ENCODE measurements around the gene FCGR3A. TPM values are rescaled to one million over a fixed set of nuclear protein-coding genes. Genes with fewer than 3 reads are reported as not detected.
"Not testable (repeated sequence)": the region's sequence is repeated elsewhere in the genome, so short reads cannot be mapped to it uniquely, and the experiment has no call there.

FCGR3A gene
- total RNA-seq, 1 experiment from 2014 or later: not detected

DNA sequence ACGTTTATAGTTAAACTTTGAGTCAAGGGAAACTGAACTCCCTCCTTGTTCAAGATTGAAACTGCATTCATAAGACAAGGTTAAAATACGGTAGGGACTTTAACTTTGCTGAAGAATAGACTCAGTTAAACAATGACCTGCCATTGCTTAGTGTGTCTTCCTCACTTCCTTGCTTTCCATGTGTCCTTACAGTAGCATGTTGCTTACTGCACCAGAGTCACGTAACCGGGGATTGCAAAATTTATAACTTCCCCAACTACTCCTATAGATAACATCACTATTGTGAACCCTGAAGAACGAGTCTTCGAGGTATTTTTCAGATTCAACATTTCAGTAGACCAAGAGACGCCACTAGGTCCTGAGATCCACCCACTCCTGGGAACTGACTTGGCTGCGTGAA lies 22.1 kb upstream of the FCGR3A start:
- H3K9me3 ChIP-seq (ENCODE audit: insufficient read depth, low read depth); intact Hi-C loops (cut with micrococcal nuclease; ENCODE audit: unreplicated experiment); H3K36me3 ChIP-seq (ENCODE audit: low read depth); H3F3A ChIP-seq (ENCODE audit: insufficient read depth, low read depth); H3K79me2 ChIP-seq (ENCODE audit: low read depth); H3K4me3 ChIP-seq; POLR2A ChIA-PET (ENCODE audit: unreplicated experiment); H3K9me2 ChIP-seq (ENCODE audit: insufficient read depth); H3K27me3 ChIP-seq (ENCODE audit: insufficient read depth, low read depth); DNase-seq; H4K20me1 ChIP-seq (ENCODE audit: insufficient read depth); H3K4me2 ChIP-seq; H3K27ac ChIP-seq; BruUV-seq (replicated peaks); H2AFZ ChIP-seq; CTCF ChIA-PET; H3K4me1 ChIP-seq (replicated peaks; ENCODE audit: insufficient read depth): not testable (repeated sequence)

GRCh38 chr1:161566602-161566960 lies 17.0 kb upstream of the FCGR3A start:
- H3K27me3 ChIP-seq (ENCODE audit: insufficient read depth, low read depth); H3F3A ChIP-seq (ENCODE audit: insufficient read depth, low read depth); H3K9me2 ChIP-seq (ENCODE audit: insufficient read depth); H3K9me3 ChIP-seq (ENCODE audit: insufficient read depth, low read depth); H3K36me3 ChIP-seq (ENCODE audit: low read depth); BruUV-seq (replicated peaks); DNase-seq; H3K4me3 ChIP-seq; H3K27ac ChIP-seq; CTCF ChIA-PET; POLR2A ChIA-PET (ENCODE audit: unreplicated experiment); H3K79me2 ChIP-seq (ENCODE audit: low read depth); H4K20me1 ChIP-seq (ENCODE audit: insufficient read depth); H3K4me1 ChIP-seq (replicated peaks; ENCODE audit: insufficient read depth): not testable (repeated sequence)
- H2AFZ ChIP-seq: peak overlapping the region; percentile 67; the same call in 1 of the 2 replicates
- H3K4me2 ChIP-seq: peak overlapping the region; percentile 49
- intact Hi-C loops (cut with micrococcal nuclease; ENCODE audit: unreplicated experiment): loop anchor here (5.0 kb wide), 1 partner anchor 86 kb away; no protein-coding TSS in a partner anchor

DNA sequence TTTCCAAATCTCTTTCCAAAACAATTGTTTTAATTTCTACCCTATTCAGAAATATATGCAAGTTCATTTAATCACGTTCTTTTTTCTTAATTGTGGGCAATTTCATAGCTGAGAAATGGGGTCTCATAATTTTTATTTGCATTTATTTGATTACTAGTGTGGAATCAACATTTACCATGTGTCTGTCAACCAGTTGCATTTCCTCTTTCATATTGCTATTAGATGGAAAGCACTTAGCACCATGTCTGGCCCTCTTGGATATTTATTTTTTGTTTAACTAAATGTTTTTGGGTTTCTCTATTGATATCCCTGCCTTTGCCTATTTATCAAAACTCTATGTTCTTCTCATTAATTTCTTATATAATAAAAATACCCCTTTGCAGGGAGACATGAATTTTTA lies 13.9 kb upstream of the FCGR3A start:
- POLR2A ChIA-PET (ENCODE audit: unreplicated experiment); H3K4me2 ChIP-seq; BruUV-seq (replicated peaks); H3K4me3 ChIP-seq; H3K27ac ChIP-seq; H3K9me3 ChIP-seq (ENCODE audit: insufficient read depth, low read depth); DNase-seq; H3K4me1 ChIP-seq (replicated peaks; ENCODE audit: insufficient read depth); CTCF ChIA-PET; H3K36me3 ChIP-seq (ENCODE audit: low read depth); H4K20me1 ChIP-seq (ENCODE audit: insufficient read depth); H3K27me3 ChIP-seq (ENCODE audit: insufficient read depth, low read depth); H3K9me2 ChIP-seq (ENCODE audit: insufficient read depth); H2AFZ ChIP-seq; intact Hi-C loops (cut with micrococcal nuclease; ENCODE audit: unreplicated experiment); H3F3A ChIP-seq (ENCODE audit: insufficient read depth, low read depth); H3K79me2 ChIP-seq (ENCODE audit: low read depth): not testable (repeated sequence)

DNA sequence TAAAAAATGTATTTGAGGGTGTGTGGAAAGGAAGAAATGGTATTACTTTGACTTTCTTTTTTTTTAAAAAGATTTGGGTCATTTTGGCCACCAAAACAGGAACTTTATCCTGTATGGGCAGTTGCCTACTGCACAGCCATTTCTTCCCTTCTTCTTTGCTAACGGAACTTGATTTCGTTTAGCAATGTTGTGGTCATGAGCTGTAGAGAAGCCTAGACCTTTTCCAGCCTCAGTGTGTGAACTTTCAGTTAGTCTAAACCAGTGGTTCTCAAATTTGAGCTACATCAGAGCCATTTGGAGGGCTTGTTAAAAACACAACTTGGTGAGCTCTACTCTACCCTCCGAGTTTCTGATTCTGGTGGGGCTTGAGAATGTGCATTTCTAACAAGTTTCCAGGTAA lies 12.8 kb upstream of the FCGR3A start:
- BruUV-seq (replicated peaks); intact Hi-C loops (cut with micrococcal nuclease; ENCODE audit: unreplicated experiment); H3K27ac ChIP-seq; H3K9me2 ChIP-seq (ENCODE audit: insufficient read depth); H3K4me2 ChIP-seq; POLR2A ChIA-PET (ENCODE audit: unreplicated experiment); H3K4me1 ChIP-seq (replicated peaks; ENCODE audit: insufficient read depth); H3K27me3 ChIP-seq (ENCODE audit: insufficient read depth, low read depth); H3F3A ChIP-seq (ENCODE audit: insufficient read depth, low read depth); H3K4me3 ChIP-seq; DNase-seq; H3K36me3 ChIP-seq (ENCODE audit: low read depth); H2AFZ ChIP-seq; H3K79me2 ChIP-seq (ENCODE audit: low read depth); H3K9me3 ChIP-seq (ENCODE audit: insufficient read depth, low read depth); H4K20me1 ChIP-seq (ENCODE audit: insufficient read depth): not testable (repeated sequence)
- CTCF ChIA-PET: interaction anchor here (0.6 kb wide), 1 partner anchor 33 kb away, joined by 10 read pairs; no protein-coding TSS in a partner anchor

- H3K79me2 ChIP-seq (ENCODE audit: low read depth); H3K36me3 ChIP-seq (ENCODE audit: low read depth); H3K4me1 ChIP-seq (replicated peaks; ENCODE audit: insufficient read depth); H3K27me3 ChIP-seq (ENCODE audit: insufficient read depth, low read depth); POLR2A ChIA-PET (ENCODE audit: unreplicated experiment); intact Hi-C loops (cut with micrococcal nuclease; ENCODE audit: unreplicated experiment); H3K4me3 ChIP-seq; BruUV-seq (replicated peaks); CTCF ChIA-PET; H2AFZ ChIP-seq; H3K9me2 ChIP-seq (ENCODE audit: insufficient read depth); H3K9me3 ChIP-seq (ENCODE audit: insufficient read depth, low read depth); H4K20me1 ChIP-seq (ENCODE audit: insufficient read depth); H3F3A ChIP-seq (ENCODE audit: insufficient read depth, low read depth): not testable (repeated sequence)
- H3K4me2 ChIP-seq: peak overlapping the region; percentile 37
- peak; percentile 25 to 86 for DNase-seq
- H3K27ac ChIP-seq: peak overlapping the region; percentile 52
These were observed 11.5 kb upstream of the FCGR3A start for GRCh38 chr1:161560960-161561715.

GRCh38 chr1:161557506-161558450 lies 8.2 kb upstream of the FCGR3A start:
- POLR2A ChIA-PET (ENCODE audit: unreplicated experiment); CTCF ChIA-PET; H3K27me3 ChIP-seq (ENCODE audit: insufficient read depth, low read depth): not testable (repeated sequence)

DNA sequence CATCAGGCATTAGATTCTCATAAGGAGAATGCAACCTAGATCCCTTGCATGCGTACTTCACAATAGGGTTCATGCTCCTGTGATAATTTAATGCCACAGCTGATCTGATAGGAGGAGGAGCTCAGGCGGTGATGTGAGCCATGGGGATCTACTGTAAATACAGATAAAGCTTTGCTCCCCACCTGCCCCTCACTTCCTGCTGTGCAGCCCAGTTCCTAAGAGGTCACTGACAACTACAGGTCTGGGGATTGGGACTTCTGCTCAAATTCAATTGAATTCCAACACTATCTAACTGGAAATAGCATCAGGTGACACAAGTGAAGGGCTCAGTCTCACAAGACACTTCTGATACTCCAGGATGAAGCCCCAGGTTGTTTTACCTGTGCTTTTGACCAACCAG lies 7.4 kb upstream of the FCGR3A start:
- H4K20me1 ChIP-seq (ENCODE audit: insufficient read depth); H3K9me2 ChIP-seq (ENCODE audit: insufficient read depth); DNase-seq; H3F3A ChIP-seq (ENCODE audit: insufficient read depth, low read depth); H3K36me3 ChIP-seq (ENCODE audit: low read depth); intact Hi-C loops (cut with micrococcal nuclease; ENCODE audit: unreplicated experiment); H3K4me3 ChIP-seq; H3K4me2 ChIP-seq; H3K27me3 ChIP-seq (ENCODE audit: insufficient read depth, low read depth); CTCF ChIA-PET; H3K27ac ChIP-seq; POLR2A ChIA-PET (ENCODE audit: unreplicated experiment); H3K4me1 ChIP-seq (replicated peaks; ENCODE audit: insufficient read depth); H3K79me2 ChIP-seq (ENCODE audit: low read depth); H2AFZ ChIP-seq; H3K9me3 ChIP-seq (ENCODE audit: insufficient read depth, low read depth); BruUV-seq (replicated peaks): not testable (repeated sequence)

More at GRCh38 chr1:161557506-161558450, 8.2 kb upstream of the FCGR3A start:
- H3K9me3 ChIP-seq (ENCODE audit: insufficient read depth, low read depth); DNase-seq; H3K4me2 ChIP-seq; H2AFZ ChIP-seq; H3K4me1 ChIP-seq (replicated peaks; ENCODE audit: insufficient read depth); H3K9me2 ChIP-seq (ENCODE audit: insufficient read depth); H3K36me3 ChIP-seq (ENCODE audit: low read depth); H3K79me2 ChIP-seq (ENCODE audit: low read depth); BruUV-seq (replicated peaks); H4K20me1 ChIP-seq (ENCODE audit: insufficient read depth); intact Hi-C loops (cut with micrococcal nuclease; ENCODE audit: unreplicated experiment); H3F3A ChIP-seq (ENCODE audit: insufficient read depth, low read depth); H3K4me3 ChIP-seq; H3K27ac ChIP-seq: not testable (repeated sequence)

Measured in PC-9 (cell line).